CD14-positive monocyte (primary cell): ENCODE results near the gene CROCC2. TPM values are rescaled to one million over a fixed set of nuclear protein-coding genes. Genes with fewer than 3 reads are reported as not detected.

Experiments used
- DNase-seq, 3 donors: peaks; one replicate each; pipeline ENCODE4 v3.0.0-alpha.2; 2011 to 2022
- H2AFZ ChIP-seq: 2 replicates; pipeline ENCODE4 v1.6.0; 2012; ENCODE audit warnings: mild to moderate bottlenecking, low read depth, low read length, inconsistent platforms; ENCODE audit not compliant: insufficient read depth, poor library complexity, severe bottlenecking
- H3K27ac ChIP-seq, 2 donors: 1 replicate in 1 of 2; 2 replicates in 1 of 2; pipeline ENCODE4 v1.5.1; 2012 to 2013; ENCODE audit warnings: low read length in 2 of 2, control low read depth in 1 of 2, inconsistent platforms in 1 of 2, low read depth in 1 of 2, mild to moderate bottlenecking in 1 of 2
- H3K27me3 ChIP-seq, 2 donors: one replicate each; pipeline versions ENCODE4 v1.6.0 to v1.6.1; 2011 to 2013; ENCODE audit warnings: low read length in 2 of 2; ENCODE audit not compliant: control insufficient read depth in 2 of 2, insufficient read depth in 2 of 2
- H3K36me3 ChIP-seq, 2 donors: replicated peaks in 1 of 2; 1 replicate in 1 of 2; 2 replicates in 1 of 2; pipeline versions ENCODE4 v1.5.1 to v1.6.1; 2012 to 2013; ENCODE audit warnings: low read length in 2 of 2, control low read depth in 1 of 2, inconsistent platforms in 1 of 2, mild to moderate bottlenecking in 1 of 2; ENCODE audit not compliant: insufficient read depth in 2 of 2, control insufficient read depth in 1 of 2
- H3K4me1 ChIP-seq, 2 donors: 1 replicate in 1 of 2; 2 replicates in 1 of 2; pipeline versions ENCODE4 v1.5.1 to v1.6.1; 2012 to 2013; ENCODE audit warnings: low read length in 2 of 2, control low read depth in 1 of 2, inconsistent platforms in 1 of 2, mild to moderate bottlenecking in 1 of 2, moderate library complexity in 1 of 2; ENCODE audit not compliant: insufficient read depth in 2 of 2, control insufficient read depth in 1 of 2
- H3K4me2 ChIP-seq: replicated peaks from 2 replicates; pipeline ENCODE3; 2012; ENCODE audit warnings: low read length, moderate library complexity, mild to moderate bottlenecking; ENCODE audit not compliant: poor library complexity, severe bottlenecking; ENCODE audit errors: extremely low read depth
- H3K4me3 ChIP-seq, 3 experiments: fragments of 200-600 bp in 1 of 3; sonication (generic) in 1 of 3; replicated peaks in 1 of 3; 1 replicate in 2 of 3; 2 replicates in 1 of 3; pipeline ENCODE4 v1.5.1; 2011 to 2013; ENCODE audit warnings: low read length in 3 of 3, mild to moderate bottlenecking in 3 of 3, control low read depth in 2 of 3, low read depth in 2 of 3, inconsistent platforms in 1 of 3, moderate library complexity in 1 of 3
- H3K79me2 ChIP-seq: 2 replicates; pipeline ENCODE4 v1.6.0; 2012; ENCODE audit warnings: mild to moderate bottlenecking, control low read depth, inconsistent platforms, low read length, moderate library complexity; ENCODE audit not compliant: insufficient read depth
- H3K9ac ChIP-seq: 2 replicates; pipeline ENCODE4 v1.6.0; 2017; ENCODE audit warnings: low read length, mild to moderate bottlenecking; ENCODE audit not compliant: insufficient read depth, poor library complexity, severe bottlenecking
- H3K9me3 ChIP-seq, 2 donors: replicated peaks in 1 of 2; 1 replicate in 1 of 2; 2 replicates in 1 of 2; pipeline versions ENCODE4 v1.5.1 to v1.6.1; 2012 to 2013; ENCODE audit warnings: low read length in 2 of 2, control low read depth in 1 of 2; ENCODE audit not compliant: control insufficient read depth in 1 of 2, insufficient read depth in 1 of 2
- H4K20me1 ChIP-seq: 2 replicates; pipeline ENCODE4 v1.6.0; 2012; ENCODE audit warnings: mild to moderate bottlenecking, low read length, control low read depth, moderate library complexity; ENCODE audit not compliant: insufficient read depth
- H3K27ac Mint-ChIP-seq, 7 donors: one replicate each; pipeline ENCODE4 v1.8.0; 2020; ENCODE audit warnings: mild to moderate bottlenecking in 7 of 7, mixed read lengths in 7 of 7, moderate library complexity in 6 of 7, inconsistent platforms in 2 of 7
- H3K27me3 Mint-ChIP-seq, 3 donors: one replicate each; pipeline ENCODE4 v1.8.0; 2021 to 2022; ENCODE audit warnings: low read depth in 3 of 3, mild to moderate bottlenecking in 3 of 3, mixed read lengths in 3 of 3, moderate library complexity in 3 of 3, inconsistent platforms in 1 of 3
- H3K36me3 Mint-ChIP-seq, 2 donors: one replicate each; pipeline ENCODE4 v1.8.0; 2020; ENCODE audit warnings: mixed read lengths in 2 of 2, inconsistent platforms in 1 of 2, mild to moderate bottlenecking in 1 of 2
- H3K4me1 Mint-ChIP-seq: one replicate; pipeline ENCODE4 v1.8.0; 2020; ENCODE audit warnings: mild to moderate bottlenecking, mixed read lengths
- H3K4me3 Mint-ChIP-seq, 2 donors: one replicate each; pipeline ENCODE4 v1.8.0; 2020; ENCODE audit warnings: mild to moderate bottlenecking in 2 of 2, mixed read lengths in 2 of 2, moderate library complexity in 1 of 2
- H3K9me3 Mint-ChIP-seq, 7 donors: one replicate each; pipeline ENCODE4 v1.8.0; 2020 to 2022; ENCODE audit warnings: mixed read lengths in 7 of 7, mild to moderate bottlenecking in 6 of 7, moderate library complexity in 6 of 7, inconsistent platforms in 2 of 7
- CTCF ChIP-seq: fragments of 200-600 bp; IDR thresholded peaks from one replicate; pipeline ENCODE4 v1.8.0; 2022; ENCODE audit warnings: antibody characterized with exemption, mild to moderate bottlenecking
- WGBS: methylation state at CpG from one replicate; pipeline ENCODE4 v1.1.5; 2013; ENCODE audit warnings: missing lambda C conversion rate; ENCODE audit not compliant: insufficient coverage; 5-methylcytosine and 5-hydroxymethylcytosine counted together
- intact Hi-C, 2 donors: fragments of 100-400 bp; cut with micrococcal nuclease; formaldehyde crosslinking; loops; one replicate each; pipeline versions ENCODE4 v1.15.0 to v1.15.1; 2023
- polyA plus RNA-seq, 3 donors: library from polyadenylated mRNA; depleted of rRNA in 1 of 3; unstranded in 2 of 3; stranded (reverse) in 1 of 3; fragments of 300-500 nt in 2 of 3; fragments of >200 nt in 1 of 3; fragmentation: Illumina TruSeq in 2 of 3; gene quantifications; 1 replicate in 2 of 3; 2 replicates in 1 of 3; pipeline ENCODE4 v1.2.3, GENCODE V29; 2012 to 2021

Gene CROCC2
- polyA plus RNA-seq, 3 donors = 0.15 TPM; not detected in 2

- WGBS = 87% methylated on average over 23 of the region's 24 CpGs
- Histone ChIP-seq H4K20me1 (no peaks in the 10 kb centered on the region), H3K79me2 (no peaks in the 10 kb centered on the region), H3K4me3 (no peak within 1 kb of the TSS), H3K27ac (no peak within 1 kb of the TSS), H3K9me3 (no peaks in the 10 kb centered on the region), H2AFZ (no peak within 1 kb of the TSS), H3K4me2 (no peak within 1 kb of the TSS), H3K36me3 (no peaks in the 10 kb centered on the region), H3K9ac (no peak within 1 kb of the TSS), H3K27me3 (no peaks in the 10 kb centered on the region), H3K4me1 (no peaks in the 10 kb centered on the region)
- H3K9me3 Mint-ChIP-seq = peaks cover 0 to under 1% (median 0%) of the 10 kb centered on the region in 7 donors
- no peak for TF ChIP-seq CTCF
- H3K36me3 Mint-ChIP-seq = no peaks in the 10 kb centered on the region
- no peaks in the 10 kb centered on the region for H3K4me1 Mint-ChIP-seq
- intact Hi-C loops = no loop called here
- DNase-seq = no peak
- H3K4me3 Mint-ChIP-seq = no peak within 1 kb of the TSS
- peak within 1 kb of the TSS in 1 of 7 donors; percentile 40 for H3K27ac Mint-ChIP-seq
- peaks cover 2 to 5% (median 3%) of the 10 kb centered on the region in 3 donors for H3K27me3 Mint-ChIP-seq
Observed at GRCh38 chr2:240895656-240896388, 10.3 kb upstream of the CROCC2 start, which contains the start of gene MAB21L4. Gene MAB21L4, minus strand, starts transcription at chr2:240896156. Its CDS starts 159 bp downstream, at chr2:240895997.

GRCh38 chr2:240896394-240896793 lies 9.7 kb upstream of the CROCC2 start:
- H3K4me2 ChIP-seq = no peak overlapping the region
- no peaks in the 10 kb centered on the region for H3K36me3 ChIP-seq
- no peak for DNase-seq
- H3K27ac ChIP-seq = no peak overlapping the region
- peaks cover 0 to 6% (median 0%) of the 10 kb centered on the region in 7 donors for H3K9me3 Mint-ChIP-seq
- no peak overlapping the region for H2AFZ ChIP-seq
- WGBS = 94% methylated on average over 6 of the region's 7 CpGs
- H3K4me1 Mint-ChIP-seq = no peaks in the 10 kb centered on the region
- H4K20me1 ChIP-seq = no peaks in the 10 kb centered on the region
- H3K4me3 Mint-ChIP-seq = no peak overlapping the region
- no peaks in the 10 kb centered on the region for H3K79me2 ChIP-seq
- no peaks in the 10 kb centered on the region for H3K4me1 ChIP-seq
- H3K27ac Mint-ChIP-seq = no peak overlapping the region
- peaks cover 2 to 5% (median 3%) of the 10 kb centered on the region in 3 donors for H3K27me3 Mint-ChIP-seq
- intact Hi-C loops = no loop called here
- H3K9me3 ChIP-seq = no peaks in the 10 kb centered on the region
- no peaks in the 10 kb centered on the region for H3K36me3 Mint-ChIP-seq
- no peaks in the 10 kb centered on the region for H3K27me3 ChIP-seq
- no peak for TF ChIP-seq CTCF
- no peak overlapping the region for H3K9ac ChIP-seq
- no peak overlapping the region for H3K4me3 ChIP-seq
